ENCODE results near the gene BTBD9. TPM values are rescaled to one million over a fixed set of nuclear protein-coding genes. Genes with fewer than 3 reads are reported as not detected.

The BTBD9 gene
- total and polyA plus RNA-seq, 9 of the 15 experiments (the other 6 are each of a cell fraction or from before 2014, with no cell fraction given) = 0.08 to 1.6 (median 0.58) TPM

- 0% methylated on average over 5 of the region's 5 CpGs for WGBS (ENCODE audit: insufficient coverage, low coverage, missing lambda C conversion rate)
- no TSS peak for BruUV-seq (replicated peaks)
Observed at GRCh38 chr6:38310061-38310460, 329.7 kb downstream of the BTBD9 start.

More at GRCh38 chr6:38310061-38310460, 329.7 kb downstream of the BTBD9 start:
- ChIA-PET POLR2A (no interaction called here), CTCF (ENCODE audit: low intra/inter-chr PET ratio) (no interaction called here)
- H3K27ac ChIP-seq (ENCODE audit: extremely low read depth, low read depth, low read length) = no peak overlapping the region
- no peak overlapping the region for H2AFZ ChIP-seq (ENCODE audit: low read depth, low read length)
- H3K27me3 ChIP-seq (ENCODE audit: control insufficient read depth in 2 of 2, insufficient read depth in 2 of 2, low read length in 2 of 2) = peaks cover 3 to 4% of the 10 kb centered on the region in 2 experiments; a peak in 2 of 5 replicates
- no peak overlapping the region for H3K4me3 ChIP-seq
- H3K36me3 ChIP-seq (ENCODE audit: control insufficient read depth, insufficient read depth, low read length) = no peaks in the 10 kb centered on the region
- no peaks in the 10 kb centered on the region for H3K9me3 ChIP-seq (replicated peaks; ENCODE audit: control insufficient read depth, insufficient read depth, low read depth, low read length)
- no peaks in the 10 kb centered on the region for H3K9me1 ChIP-seq (ENCODE audit: control insufficient read depth, insufficient read depth, low read length)
- no peaks in the 10 kb centered on the region for H4K20me1 ChIP-seq (replicated peaks; ENCODE audit: control insufficient read depth, insufficient read depth, low read length)
- H3K4me1 ChIP-seq (replicated peaks in 1 of 2; ENCODE audit: control insufficient read depth in 2 of 2, insufficient read depth in 2 of 2, low read length in 2 of 2) = no peaks in the 10 kb centered on the region
- no peak overlapping the region for H3K4me2 ChIP-seq (ENCODE audit: insufficient read depth, low read length)
- FAIRE-seq (no peak), ATAC-seq (no peak), DNase-seq (ENCODE audit: extremely low read depth in 1 of 4, low spot score in 3 of 4) (no peak)
- TF ChIP-seq SIX5 (IDR thresholded peaks at IDR 0.05; ENCODE audit: borderline replicate concordance in 1 of 2, insufficient read depth in 1 of 2, low read depth in 1 of 2, low read length in 2 of 2) = no peak
- no peak for TF ChIP-seq BRF1 (IDR thresholded peaks at IDR 0.05; ENCODE audit: borderline replicate concordance, extremely low read depth, insufficient read length)
- TF ChIP-seq HDAC1 (IDR thresholded peaks at IDR 0.05) = no peak
- TF ChIP-seq TCF3 (CRISPR knock-in tag; IDR thresholded peaks at IDR 0.05) = no peak
- TF ChIP-seq, protein P1, sequence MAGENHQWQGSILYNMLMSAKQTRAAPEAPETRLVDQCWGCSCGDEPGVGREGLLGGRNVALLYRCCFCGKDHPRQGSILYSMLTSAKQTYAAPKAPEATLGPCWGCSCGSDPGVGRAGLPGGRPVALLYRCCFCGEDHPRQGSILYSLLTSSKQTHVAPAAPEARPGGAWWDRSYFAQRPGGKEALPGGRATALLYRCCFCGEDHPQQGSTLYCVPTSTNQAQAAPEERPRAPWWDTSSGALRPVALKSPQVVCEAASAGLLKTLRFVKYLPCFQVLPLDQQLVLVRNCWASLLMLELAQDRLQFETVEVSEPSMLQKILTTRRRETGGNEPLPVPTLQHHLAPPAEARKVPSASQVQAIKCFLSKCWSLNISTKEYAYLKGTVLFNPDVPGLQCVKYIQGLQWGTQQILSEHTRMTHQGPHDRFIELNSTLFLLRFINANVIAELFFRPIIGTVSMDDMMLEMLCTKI (IDR thresholded peaks at IDR 0.05; ENCODE audit: partially characterized antibody) = no peak
- TF ChIP-seq ZNF384 (IDR thresholded peaks at IDR 0.05; ENCODE audit: low read depth, low read length) = no peak
- TF ChIP-seq TARDBP (IDR thresholded peaks at IDR 0.05) = no peak
- no peak for TF ChIP-seq L3MBTL2 (IDR thresholded peaks at IDR 0.05)
- TF ChIP-seq DNMT1 (IDR thresholded peaks at IDR 0.05) = no peak
- TF ChIP-seq CCNT2 (IDR thresholded peaks at IDR 0.05; ENCODE audit: borderline replicate concordance, extremely low read depth, insufficient read length, low read depth, low read length) = no peak
- no peak for TF ChIP-seq PML (IDR thresholded peaks at IDR 0.05; ENCODE audit: low read length)
- TF ChIP-seq CREBBP (IDR thresholded peaks at IDR 0.05; ENCODE audit: low read depth, low read length) = no peak
- no peak for TF ChIP-seq FIP1L1 (IDR thresholded peaks at IDR 0.05; ENCODE audit: low read depth, low read length, poor library complexity, severe bottlenecking)
- TF ChIP-seq CSDE1 (IDR thresholded peaks at IDR 0.05) = no peak
- TF ChIP-seq ZNF644 (tag; IDR thresholded peaks at IDR 0.05; ENCODE audit: low read depth) = no peak
- TF ChIP-seq SMARCA4 (IDR thresholded peaks at IDR 0.05) = no peak
- TF ChIP-seq NFRKB (IDR thresholded peaks at IDR 0.05; ENCODE audit: low read depth) = no peak
- no peak for TF ChIP-seq IRF2 (CRISPR knock-in tag; IDR thresholded peaks at IDR 0.05)
- no peak for TF ChIP-seq HSF4 (CRISPR knock-in tag; IDR thresholded peaks at IDR 0.05; ENCODE audit: borderline replicate concordance)
- intact Hi-C loops (cut with micrococcal nuclease) (no loop called here), in situ Hi-C loops (cut with MboI) (no loop called here)
- no peak overlapping the region for H3K9ac ChIP-seq (ENCODE audit: insufficient read depth in 1 of 2, low read depth in 2 of 2, low read length in 2 of 2)
- H3K79me2 ChIP-seq (ENCODE audit: control insufficient read depth, insufficient read depth, low read length) = no peaks in the 10 kb centered on the region
